Fibroblast of pulmonary artery (primary cell): ENCODE results near the gene HDC.

ENCODE experiments used
- DNase-seq: peaks from one replicate; pipeline ENCODE4 v3.0.0-alpha.2; 2010; ENCODE audit warnings: low read depth
- H3K4me3 ChIP-seq: replicated peaks from 2 replicates; pipeline ENCODE4 v1.5.1; 2011; ENCODE audit warnings: low read depth, mild to moderate bottlenecking, control low read depth, low read length, moderate library complexity
- CTCF ChIP-seq: IDR thresholded peaks from 2 replicates; pipeline ENCODE4 v1.5.1; 2011; ENCODE audit warnings: mild to moderate bottlenecking, control low read depth, low read length, inconsistent platforms; ENCODE audit errors: missing control alignments

The HDC gene, protein sequence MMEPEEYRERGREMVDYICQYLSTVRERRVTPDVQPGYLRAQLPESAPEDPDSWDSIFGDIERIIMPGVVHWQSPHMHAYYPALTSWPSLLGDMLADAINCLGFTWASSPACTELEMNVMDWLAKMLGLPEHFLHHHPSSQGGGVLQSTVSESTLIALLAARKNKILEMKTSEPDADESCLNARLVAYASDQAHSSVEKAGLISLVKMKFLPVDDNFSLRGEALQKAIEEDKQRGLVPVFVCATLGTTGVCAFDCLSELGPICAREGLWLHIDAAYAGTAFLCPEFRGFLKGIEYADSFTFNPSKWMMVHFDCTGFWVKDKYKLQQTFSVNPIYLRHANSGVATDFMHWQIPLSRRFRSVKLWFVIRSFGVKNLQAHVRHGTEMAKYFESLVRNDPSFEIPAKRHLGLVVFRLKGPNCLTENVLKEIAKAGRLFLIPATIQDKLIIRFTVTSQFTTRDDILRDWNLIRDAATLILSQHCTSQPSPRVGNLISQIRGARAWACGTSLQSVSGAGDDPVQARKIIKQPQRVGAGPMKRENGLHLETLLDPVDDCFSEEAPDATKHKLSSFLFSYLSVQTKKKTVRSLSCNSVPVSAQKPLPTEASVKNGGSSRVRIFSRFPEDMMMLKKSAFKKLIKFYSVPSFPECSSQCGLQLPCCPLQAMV

DNA sequence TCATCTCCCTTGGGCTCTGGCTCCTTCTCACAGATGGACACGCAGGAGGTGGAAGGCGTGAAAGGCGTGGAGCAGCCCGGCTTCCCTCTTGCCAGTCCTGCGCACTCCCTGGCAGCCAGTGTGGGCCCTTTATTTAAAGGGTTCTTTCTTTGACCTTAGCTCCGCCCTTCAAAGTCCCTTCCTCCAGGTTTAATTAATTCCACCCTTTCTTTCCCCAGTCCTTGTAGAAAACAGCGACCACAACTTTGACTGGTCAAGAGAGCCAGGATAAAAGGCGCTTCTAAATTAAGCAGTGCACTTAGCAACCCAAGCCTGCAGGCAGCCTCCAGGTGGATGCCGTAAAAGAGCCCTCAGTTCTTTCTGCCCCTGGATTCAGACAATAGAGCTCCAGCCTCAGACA lies at the start of gene HDC:
Gene HDC, minus strand, starts transcription at position 107 of the 400 bp plus-strand sequence. Its CDS starts 103 bp downstream, at position 4.
- no peak within 1 kb of the TSS for H3K4me3 ChIP-seq
- TF ChIP-seq CTCF, result no peak
- DNase-seq, result no peak

GRCh38 chr15:50312636-50313035 lies 47.1 kb upstream of the HDC start:
- DNase-seq, result no peak
- TF ChIP-seq CTCF, result no peak
- H3K4me3 ChIP-seq, result no peak overlapping the region

- TF ChIP-seq CTCF, result no peak
Observed at GRCh38 chr15:50307799-50308198, 42.3 kb upstream of the HDC start.

DNA sequence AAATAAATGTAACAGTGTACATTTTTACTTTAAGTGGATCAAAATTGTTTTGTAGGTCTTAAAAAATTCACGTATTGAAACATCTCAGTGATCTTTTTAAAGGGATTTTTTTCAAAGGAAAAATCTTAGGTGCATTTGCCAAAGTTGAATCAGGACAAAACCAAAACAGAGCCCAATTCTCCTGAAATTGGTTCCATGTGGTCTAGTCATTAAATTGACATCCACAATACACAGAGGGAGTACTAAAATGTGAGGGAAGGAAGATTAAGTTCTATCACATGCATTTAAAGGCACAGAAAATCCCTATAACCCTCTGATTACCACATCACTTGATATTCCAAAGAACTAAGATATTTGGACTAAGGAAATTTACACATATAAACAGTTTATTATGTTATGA lies 39.3 kb upstream of the HDC start:
- no peak for TF ChIP-seq CTCF
- DNase-seq, result no peak
- no peak overlapping the region for H3K4me3 ChIP-seq

More at GRCh38 chr15:50307799-50308198, 42.3 kb upstream of the HDC start:
- no peak for DNase-seq
- no peak overlapping the region for H3K4me3 ChIP-seq

GRCh38 chr15:50302581-50302980 lies 37.1 kb upstream of the HDC start:
- TF ChIP-seq CTCF, result no peak
- H3K4me3 ChIP-seq, result no peak overlapping the region
- no peak for DNase-seq

DNA sequence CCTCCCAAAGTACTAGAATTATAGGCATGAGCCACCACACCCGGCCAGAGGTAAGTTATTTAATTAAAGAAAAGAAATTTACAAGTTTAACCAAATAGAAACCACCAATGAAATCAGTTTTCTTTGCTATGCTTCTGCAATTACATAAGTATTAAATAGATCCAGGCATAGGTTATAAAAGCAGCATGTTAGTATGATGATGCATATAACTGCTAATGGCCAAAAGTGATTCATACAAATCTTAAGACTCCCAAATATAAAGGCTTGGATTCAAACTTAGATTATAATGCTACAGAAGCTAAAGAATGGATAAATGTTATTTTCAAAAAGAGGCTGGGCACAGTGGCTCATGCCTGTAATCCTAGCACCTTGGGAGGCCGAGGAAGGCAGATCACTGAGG lies 32.8 kb upstream of the HDC start:
- DNase-seq, result no peak
- TF ChIP-seq CTCF, result no peak
- no peak overlapping the region for H3K4me3 ChIP-seq
